RPMI7951 (cell line): ENCODE measurements around the gene SOX10. TPM values are rescaled to one million over a fixed set of nuclear protein-coding genes. Genes with fewer than 3 reads are reported as not detected.
"Not testable (repeated sequence)": the region's sequence is repeated elsewhere in the genome, so short reads cannot be mapped to it uniquely, and the experiment has no call there.

Experiments
- DNase-seq: peaks from one replicate; pipeline ENCODE4 v3.0.0-alpha.2; 2012; ENCODE audit warnings: low read depth
- total RNA-seq: library from RNA; depleted of rRNA; stranded (reverse); fragments of >200 nt; shearing (Covaris generic); gene quantifications from 2 replicates; pipeline ENCODE4 v1.2.3, GENCODE V29; 2014

SOX10 gene
- total RNA-seq, 1 experiment from 2014 or later = 3.0 TPM

DNA sequence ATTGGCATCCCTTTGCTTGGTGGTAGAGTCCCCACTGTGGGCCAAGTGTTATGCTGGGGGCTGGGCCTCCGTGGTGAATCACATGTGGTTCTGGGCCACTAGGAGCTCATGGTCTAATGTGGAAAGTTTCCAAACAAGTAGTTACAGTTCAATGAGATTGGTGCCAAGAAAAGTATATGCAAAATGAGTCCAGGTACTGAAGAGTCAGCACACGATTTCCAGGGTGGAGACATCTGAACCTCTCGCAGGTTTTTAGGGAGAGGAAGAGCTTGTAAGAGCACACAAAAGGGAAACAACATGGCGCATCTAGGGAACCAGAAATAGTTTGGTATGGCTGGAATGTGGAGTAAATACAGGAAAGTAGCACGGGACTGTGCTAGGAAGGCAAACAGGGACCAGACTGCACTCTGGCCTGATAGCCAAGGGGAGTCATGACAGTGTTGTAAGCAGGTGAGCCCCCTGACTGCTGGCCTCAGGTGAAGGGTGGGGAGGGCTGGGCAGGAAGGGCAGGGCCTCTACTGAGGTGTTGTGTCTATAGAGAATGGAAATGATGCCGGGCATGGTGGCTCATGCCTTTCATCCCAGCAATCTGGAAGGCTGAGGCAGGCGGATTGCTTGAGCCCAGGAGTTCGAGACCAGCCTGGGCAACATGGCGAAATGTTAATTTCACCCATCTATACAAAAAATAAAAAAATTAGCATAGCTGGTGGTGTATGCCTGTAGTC, 18.3 kb downstream of the SOX10 start:
- no peak for DNase-seq

DNA sequence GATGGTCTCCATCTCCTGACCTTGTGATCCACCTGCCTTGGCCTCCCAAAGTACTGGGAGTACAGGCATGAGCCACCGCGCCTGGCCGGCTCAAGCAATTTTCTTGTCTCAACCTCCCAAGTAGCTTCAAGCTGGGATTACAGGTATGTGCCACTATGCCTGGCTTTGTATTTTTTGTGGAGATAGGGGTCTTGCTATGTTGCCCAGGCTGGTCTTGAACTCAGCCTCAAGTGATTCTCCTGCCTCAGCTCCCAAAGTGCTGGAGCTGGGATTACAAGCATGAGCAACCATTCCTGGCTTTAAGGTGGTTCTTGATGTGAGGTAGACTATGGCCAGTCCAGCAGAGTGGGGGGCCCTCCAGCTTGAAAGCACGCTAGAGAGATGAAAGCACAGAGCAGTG, 23.3 kb downstream of the SOX10 start:
- no peak for DNase-seq

DNA sequence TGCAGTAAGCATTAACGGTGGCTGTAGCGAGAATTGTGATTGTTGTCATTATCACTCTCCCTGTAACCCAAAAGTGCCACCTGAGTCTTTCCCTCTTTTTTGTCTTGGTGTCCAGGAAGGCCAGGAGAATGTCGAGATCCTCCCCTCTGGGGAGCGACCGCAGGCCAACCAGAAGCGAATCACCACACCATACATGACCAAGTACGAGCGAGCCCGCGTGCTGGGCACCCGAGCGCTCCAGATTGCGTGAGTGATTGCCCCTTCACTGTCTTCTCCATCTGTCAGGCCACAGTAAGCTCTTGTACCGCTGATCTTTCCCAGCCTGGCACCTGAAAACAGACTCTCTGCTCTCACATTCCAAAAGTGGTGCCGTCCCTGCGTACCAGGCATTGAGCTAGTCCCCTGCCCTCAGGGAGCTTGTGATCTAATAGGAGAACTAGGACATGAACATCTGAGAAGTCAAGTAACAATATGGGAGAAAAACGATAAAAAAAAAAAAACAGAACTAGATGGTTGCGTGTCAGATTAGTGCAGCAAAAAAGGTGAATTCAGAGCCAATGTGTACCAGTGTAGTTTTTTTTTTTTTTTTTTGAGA, 25.0 kb downstream of the SOX10 start:
- no peak for DNase-seq

DNA sequence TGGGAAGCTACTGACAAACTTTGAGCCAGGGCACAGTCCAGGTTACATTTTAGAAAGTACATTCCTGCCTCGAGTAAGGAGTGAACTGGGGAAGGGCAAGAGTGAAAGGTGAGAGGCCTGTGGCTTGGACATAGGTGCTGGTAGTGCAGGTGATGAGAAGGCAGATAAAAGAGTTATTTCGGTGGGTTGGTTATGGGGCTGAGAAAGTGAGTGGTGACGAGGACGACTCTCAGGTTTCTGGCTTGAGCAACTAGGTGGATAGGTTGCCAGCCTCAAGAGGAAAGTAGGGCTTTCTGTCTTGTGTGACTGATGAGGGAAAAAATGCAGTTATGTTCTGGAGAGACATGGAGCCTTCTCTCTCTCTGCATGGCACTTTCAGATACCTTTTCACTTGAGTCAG, 27.1 kb downstream of the SOX10 start:
- DNase-seq = no peak

DNA sequence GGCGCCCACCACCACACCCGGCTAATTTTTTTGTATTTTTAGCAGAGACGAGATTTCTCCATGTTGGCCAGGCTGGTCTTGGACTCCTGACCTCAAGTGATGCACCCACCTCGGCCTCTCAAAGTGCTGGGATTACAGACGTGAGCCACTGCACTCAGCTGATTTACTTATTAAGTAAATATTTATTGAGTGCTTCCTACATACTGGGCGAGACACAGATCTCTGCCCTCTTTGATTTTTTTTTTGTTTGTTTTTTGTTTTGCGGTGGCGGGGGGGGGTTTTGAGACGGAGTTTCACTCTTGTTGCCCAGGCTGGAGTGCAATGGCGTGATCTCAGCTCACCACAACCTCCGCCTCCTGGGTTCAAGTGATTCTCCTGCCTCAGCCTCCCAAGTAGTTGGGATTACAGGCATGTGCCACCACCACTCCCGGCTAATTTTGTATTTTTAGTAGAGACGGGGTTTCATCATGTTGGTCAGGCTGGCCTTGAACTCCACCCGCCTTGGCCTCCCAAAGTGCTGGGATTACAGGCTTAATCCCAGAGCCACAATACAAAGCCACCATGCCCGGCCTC, 28.4 kb downstream of the SOX10 start:
- DNase-seq = not testable (repeated sequence)

DNA sequence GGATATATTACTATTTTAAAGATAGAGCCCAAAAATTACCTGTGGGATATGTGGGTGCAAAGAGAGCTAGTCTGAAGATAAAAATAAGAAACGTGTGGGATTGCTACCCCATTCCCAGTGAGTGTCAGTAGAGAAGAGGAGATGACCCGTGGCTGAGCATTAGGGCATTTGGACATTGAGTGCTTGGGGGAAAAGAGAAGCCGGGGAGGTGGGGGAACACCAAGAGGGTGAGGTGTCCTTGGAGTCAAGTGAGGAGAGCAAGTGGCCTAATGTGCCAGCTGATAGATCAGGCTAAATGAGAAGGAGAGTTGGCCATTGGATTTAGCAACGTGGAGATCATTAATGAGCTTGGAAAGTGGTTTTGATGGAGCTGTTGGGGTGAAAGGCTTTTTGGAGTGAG, 29.7 kb downstream of the SOX10 start:
- no peak for DNase-seq

DNA sequence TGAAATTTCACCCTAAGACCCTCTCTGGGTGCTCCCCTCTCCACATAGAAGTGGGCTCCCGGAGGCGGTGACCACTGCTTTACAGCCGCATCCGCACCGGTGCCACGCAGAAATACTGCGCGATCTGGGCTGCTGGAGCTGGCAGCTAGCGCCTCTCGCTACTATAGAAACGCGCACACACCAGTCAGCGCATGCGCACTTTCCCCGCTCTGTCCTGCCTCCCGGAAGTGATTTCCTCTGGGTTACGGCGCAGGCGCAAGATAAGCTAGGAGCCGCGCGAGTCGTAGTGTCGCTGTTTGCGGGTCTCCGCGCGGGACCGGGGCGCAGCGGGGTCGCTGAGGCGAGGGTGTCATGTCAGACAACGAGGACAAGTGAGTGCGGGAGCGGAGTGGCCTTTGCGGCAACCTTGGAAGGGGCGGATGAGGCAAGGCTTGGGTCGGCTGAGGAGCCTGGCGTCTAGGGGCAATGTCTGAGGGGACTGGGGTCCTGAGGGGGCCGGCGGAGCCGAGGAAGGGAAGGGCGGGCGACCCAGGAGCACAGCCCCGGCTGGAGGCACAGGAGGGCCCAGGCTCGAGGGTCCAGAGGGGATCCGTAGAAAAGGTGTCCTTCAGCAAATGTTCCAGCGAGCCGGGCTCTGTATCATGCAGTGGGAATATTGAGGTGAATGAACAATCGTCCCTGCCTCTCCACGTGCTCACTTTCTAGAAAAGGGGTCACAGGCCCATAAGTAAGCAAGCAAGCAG, 30.7 kb downstream of the SOX10 start, which contains the start of the genes C22orf23 and POLR2F:
Gene C22orf23 (minus strand): TSS at position 165 of the 743 bp plus-strand sequence. CDS start 452 bp downstream, outside the sequence.
Gene POLR2F (plus strand): TSS at position 263 of the 743 bp plus-strand sequence. CDS start 89 bp downstream, at position 352.
- DNase-seq = peak; percentile 89

DNA sequence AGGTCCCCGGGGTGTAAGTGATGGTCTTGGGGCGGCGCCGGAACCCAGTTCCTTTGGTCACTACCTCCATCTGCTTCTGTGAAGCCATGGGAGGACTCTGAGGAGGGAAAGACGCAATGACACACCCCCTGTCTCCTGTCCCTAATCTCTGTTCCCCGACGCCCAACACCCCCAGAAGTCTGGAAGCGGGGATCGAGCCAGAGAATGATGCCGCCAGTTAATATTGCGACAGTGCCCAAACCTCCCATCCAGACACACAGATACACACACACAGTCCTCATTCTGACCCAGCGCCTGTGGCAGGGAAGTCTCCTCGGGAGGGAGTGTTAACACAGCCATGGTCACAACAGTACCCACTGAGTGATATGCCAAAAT, 31.3 kb downstream of the SOX10 start:
- no peak for DNase-seq

DNA sequence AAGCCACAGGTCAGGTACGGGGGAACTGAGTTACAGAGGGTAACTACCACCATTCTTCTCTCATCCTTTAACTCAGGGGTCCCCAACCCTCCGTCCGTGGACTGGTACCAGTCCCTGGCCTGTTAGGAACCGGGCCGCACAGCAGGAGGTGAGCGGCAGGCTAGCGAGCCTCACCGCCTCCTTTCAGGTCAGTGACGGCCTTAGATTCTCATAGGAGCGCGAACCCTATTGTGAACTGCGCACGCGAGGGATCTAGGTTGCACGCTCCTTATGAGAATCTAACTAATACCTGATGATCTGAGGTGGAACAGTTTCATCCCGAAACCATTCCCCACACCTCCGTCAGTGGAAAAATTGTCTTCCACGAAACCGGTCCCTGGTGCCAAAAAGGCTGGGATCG, 31.7 kb downstream of the SOX10 start:
- DNase-seq = not testable (repeated sequence)

DNA sequence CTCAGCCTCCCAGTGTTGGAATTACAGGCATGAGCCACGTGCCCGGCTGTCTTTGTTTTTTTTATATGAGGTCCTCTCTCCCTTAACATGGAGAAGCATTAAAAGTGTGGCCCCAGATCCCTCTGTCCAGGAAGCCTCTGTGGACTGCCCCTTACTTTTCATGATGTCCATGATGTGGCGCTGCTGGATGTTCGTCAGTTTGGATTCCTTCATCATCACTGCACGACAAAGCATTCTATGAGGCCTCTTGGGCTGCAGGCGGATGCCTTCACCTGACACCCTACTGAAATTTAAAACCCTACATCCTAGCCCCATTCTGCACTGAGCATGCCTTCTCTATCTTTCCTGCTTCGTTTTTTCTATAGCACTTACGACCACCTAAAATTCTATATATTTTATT, 33.0 kb downstream of the SOX10 start:
- DNase-seq = peak; percentile 38

DNA sequence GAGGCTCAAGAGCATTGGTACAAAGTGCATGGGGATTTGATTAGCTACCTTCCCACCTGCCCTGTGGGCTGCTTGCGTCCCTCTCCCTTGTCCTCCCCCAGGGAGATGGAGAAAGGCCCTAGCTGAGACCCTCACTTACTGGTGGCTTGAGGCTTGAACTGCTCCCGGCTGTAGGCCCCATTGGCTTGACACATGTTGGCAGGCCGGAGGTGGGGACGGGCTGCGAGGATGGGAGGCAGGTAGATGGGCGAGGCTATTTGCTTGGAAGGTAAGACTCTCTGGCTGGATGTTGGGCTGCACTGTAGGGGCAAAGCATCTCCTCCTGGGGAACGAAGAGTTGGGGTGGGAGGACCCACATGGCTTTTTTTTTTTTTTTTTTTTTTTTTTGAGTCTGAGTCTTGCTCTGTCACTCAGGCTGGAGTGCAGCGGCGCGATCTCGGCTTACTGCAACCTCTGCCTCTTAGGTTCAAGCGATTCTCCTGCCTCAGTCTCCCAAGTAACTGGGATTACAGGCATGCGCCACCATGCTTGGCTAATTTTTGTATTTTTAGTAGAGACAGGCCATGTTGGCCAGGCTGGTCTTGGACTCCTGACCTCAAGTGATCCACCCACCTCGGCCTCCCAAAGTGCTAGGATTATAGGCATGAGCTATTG, 37.1 kb downstream of the SOX10 start:
- DNase-seq = not testable (repeated sequence)

DNA sequence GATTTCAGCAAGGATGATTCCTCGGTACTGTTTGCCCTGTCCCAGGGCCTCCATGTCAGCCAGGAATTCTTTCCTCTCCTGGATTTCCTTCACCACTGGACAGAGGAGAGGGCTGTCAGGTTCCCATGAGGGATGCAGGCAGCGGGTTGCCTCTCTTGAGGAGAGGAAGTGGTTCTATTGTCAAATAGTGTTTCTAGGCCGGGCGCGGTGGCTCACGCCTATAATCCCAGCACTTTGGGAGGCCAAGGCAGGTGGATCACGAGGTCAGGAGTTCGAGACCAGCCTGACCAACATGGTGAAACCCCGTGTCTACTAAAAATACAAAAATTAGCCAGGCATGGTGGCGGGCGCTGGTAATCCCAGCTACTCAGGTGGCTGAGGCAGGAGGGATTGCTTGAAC, 39.9 kb downstream of the SOX10 start:
- DNase-seq = not testable (repeated sequence)

DNA sequence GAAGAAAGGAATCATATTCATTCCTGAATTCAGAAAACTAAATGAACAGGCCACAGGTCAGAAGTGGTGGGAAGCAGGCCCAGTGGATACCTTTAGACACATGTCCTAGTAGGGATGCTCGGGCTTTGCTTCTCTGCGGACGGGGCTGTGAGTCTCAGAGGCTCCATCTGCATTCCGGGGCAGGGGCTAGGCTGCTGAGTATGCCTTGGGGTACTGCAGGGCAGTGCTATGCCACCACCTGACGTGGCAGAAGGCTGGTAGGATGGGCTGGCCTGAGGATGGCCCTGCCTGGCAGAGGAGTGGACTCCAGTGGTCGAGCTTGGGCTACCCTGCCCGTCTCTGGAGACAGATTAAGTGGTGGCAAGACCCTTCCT, 40.5 kb downstream of the SOX10 start:
- DNase-seq = no peak

DNA sequence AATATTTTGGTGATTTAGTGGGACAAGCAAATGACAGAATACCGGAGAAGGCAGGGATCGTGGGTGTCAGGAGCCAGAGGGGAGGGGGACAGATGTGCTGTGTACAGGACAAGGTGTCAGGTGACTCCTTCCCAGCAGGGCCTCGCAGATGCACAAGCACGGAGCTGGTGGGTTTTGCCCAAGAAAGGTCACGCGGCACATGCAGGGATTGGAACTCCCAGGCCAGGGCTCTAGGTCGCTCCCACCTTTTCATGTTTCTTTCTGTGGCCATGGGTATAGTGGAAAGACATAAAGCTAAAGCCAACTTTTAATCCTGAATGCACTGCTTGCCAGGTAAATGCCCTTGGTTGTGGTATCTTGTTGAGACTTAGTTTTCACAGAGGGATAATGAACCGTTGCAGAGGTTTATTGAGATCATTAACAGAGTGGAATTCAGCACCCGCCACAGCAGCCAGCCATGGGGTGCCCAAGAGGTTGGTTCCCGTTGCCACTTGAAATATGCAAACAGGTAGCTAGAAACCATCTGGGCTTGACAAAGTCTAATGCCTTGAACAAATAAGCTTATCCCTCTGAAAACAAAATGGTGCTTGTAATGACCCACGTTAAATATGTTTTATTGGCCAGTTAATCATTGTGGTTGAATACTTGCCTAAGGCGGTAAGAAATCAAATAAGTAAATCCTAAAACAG, 41.1 kb downstream of the SOX10 start:
- no peak for DNase-seq

DNA sequence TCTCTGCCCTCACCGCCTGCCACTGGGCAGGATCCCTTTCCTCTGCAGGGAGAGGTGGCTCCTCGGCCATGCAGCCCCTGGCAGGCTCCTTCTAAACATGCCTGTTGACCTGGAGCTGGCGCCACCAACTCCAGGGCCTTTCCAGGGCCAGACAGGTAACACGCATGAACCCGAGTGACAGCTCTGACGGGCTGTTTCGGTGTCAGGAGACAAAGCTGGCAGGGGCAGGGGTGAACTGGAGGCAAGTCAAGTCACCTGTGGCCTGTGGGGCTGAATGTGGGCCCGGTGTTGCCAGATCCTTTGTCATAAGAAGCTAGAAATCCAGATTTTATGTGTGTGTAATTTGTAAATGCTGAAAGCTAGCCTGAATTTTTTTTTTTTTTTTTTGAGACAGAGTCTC, 42.2 kb downstream of the SOX10 start:
- no peak for DNase-seq

DNA sequence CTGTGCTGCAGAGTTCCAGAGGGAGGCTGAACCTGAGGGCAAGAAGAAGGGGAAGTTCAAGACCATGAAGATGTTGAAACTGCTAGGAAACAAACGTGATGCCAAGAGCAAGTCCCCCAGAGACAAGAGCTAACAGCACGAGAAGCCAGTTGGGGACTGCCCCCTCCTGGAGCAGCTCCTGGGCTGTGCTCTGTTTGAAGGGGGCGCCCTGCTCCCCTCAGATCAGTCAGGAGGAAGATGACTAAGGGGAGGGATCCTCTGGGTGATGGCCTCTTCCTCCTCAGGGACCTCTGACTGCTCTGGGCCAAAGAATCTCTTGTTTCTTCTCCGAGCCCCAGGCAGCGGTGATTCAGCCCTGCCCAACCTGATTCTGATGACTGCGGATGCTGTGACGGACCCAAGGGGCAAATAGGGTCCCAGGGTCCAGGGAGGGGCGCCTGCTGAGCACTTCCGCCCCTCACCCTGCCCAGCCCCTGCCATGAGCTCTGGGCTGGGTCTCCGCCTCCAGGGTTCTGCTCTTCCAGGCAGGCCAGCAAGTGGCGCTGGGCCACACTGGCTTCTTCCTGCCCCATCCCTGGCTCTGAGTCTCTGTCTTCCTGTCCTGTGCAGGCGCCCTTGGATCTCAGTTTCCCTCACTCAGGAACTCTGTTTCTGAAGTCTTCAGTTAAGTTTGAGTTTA, 43.5 kb downstream of the SOX10 start:
- DNase-seq = no peak

DNA sequence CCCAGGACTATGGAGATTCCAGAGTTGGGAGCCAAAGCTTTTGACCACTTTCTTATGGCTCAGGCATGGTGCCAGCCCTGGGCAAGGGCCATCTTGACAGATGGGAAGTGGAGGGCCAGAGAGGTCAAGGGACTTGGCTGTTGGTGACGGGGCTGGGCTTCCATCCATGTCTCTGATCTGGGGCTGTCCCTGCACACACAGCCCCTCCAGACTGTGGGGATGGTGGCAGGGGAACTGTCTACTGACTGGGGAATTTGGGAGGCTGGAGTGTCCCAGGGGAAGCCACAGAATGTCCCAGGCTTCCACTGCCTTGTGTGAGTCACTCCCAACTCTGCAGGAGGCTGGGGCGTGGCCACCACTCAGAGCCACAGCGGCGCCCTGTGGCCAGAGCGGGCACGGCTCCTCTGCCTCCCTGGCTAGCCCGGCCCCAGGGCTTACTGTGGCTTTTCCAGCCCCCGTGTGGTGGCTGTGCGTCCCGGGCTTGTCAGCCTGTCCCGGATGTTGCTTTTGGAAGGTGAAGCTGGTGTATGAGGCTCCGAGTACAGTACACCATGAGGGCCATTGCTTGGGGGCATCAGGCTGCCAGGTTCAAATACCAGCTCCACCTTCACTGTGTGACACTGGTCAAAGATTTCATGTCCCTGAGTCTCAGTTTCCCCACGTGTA, 50.5 kb downstream of the SOX10 start:
- DNase-seq = peak; percentile 96

DNA sequence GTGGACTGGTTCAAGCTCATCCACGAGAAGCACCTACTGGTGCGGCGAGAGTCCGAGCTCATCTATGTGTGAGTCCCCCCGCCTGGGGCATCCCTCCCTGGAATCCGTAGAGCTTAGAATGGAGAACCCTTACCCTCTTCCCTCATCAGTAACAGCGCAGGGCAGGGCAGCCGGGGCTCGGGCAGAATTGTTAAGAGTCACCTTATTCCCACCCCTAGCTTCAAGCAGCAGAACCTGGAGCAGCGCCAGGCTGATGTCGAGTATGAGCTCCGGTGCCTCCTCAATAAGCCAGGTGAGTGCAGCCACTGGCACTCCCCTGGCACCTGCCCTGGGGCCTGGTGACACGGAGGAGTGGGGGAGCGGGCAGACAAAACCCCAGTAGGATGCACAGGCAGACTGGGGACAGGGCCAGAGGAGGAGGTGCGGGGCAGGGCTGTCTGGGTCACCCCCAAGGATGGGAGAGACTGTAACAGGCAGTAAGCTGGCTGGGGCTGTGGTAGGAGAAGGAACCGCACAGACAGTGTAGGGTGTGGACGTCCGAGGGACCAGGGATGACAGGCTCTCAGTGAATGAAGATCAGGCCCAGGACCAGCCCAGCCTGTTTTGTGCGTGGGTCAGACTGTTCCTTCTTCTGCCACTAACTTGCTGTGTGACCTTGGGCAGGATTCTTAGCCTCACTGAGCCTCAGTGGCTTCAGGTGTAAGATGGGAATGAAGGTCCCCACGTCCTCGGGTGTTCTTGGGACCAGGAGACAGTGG, 51.4 kb downstream of the SOX10 start:
- no peak for DNase-seq

DNA sequence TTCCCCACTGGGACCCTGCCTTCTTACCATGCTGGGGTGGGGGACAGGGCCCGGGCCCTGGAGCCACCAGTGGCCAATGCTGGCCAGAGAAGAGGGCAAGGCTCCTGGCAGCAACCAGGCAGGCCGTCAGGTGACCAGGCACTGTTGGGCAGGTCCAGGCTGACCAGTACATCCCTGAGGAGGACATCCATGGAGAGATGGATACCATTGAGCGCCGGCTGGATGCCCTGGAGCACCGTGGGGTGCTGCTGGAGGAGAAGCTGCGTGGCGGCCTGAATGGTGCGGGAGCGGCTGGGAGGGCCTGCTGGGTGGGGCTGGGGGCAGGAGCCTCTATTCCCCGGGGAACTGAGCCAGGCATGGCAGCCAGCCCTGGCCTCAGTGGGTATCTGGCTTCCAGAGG, 52.0 kb downstream of the SOX10 start:
- no peak for DNase-seq
